ENCODE data around the gene MC5R.
"Not testable (repeated sequence)": the region's sequence is repeated elsewhere in the genome, so short reads cannot be mapped to it uniquely, and the experiment has no call there.

MC5R gene

DNA sequence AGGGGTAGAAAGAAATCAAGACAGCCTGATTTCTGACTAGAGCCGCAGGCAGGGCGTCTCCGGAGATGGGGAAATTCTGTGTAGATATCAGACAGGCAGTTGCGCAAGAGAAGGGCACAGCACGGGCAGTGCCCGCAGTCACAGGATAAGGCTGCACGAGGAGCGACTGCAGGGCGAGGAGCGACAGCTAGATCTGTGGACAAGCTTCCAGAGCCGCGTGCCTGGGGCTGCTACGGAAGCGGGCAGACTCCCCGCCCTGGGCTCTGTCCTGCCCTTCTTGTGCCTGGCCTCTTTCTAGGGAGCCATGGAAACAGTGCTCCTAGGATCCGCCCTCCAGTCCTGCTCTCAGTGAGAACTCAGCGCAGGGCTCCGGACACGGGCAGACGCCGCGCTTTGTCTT, 12.6 kb downstream of the MC5R start:
- DNase-seq = no peak

DNA sequence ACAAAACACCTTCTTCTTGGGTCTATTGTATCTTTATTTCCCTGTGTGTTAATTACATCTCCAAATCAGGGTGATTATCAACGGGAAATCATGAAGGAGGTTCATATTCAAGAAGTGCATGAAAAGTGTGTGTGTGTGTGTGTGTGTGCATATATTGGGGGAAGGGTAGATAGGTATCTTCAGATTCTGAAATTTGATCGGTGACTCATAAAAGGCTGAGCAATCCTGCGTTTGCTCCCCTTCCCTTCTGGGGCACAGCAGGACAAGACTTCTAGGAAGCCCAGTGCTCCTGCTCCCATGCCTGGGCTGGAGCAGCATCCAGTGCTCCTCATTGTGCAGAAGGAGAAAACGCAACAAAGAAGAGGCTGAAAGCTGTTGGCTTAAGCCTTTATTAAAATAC, 25.8 kb downstream of the MC5R start:
- DNase-seq = no peak

DNA sequence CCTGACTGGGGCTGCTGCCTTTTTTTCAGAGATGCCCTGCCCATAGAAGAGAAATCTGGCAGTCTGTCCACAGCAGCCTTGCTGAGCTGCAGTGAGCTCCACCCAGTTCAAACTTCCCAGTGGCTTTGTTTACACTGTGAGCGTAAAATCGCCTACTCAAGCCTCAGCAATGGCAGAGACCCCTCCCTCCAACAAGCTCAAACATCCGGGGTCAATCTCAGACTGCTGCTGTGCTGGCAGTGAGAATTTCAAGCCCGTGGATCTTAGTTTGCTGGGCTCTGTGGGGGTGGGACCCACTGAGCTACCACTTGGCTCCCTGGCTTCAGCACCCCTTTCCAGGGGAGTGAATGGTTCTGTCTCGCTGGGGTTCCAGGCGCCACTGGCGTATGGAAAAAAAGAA, 38.9 kb downstream of the MC5R start:
- not testable (repeated sequence) for DNase-seq

DNA sequence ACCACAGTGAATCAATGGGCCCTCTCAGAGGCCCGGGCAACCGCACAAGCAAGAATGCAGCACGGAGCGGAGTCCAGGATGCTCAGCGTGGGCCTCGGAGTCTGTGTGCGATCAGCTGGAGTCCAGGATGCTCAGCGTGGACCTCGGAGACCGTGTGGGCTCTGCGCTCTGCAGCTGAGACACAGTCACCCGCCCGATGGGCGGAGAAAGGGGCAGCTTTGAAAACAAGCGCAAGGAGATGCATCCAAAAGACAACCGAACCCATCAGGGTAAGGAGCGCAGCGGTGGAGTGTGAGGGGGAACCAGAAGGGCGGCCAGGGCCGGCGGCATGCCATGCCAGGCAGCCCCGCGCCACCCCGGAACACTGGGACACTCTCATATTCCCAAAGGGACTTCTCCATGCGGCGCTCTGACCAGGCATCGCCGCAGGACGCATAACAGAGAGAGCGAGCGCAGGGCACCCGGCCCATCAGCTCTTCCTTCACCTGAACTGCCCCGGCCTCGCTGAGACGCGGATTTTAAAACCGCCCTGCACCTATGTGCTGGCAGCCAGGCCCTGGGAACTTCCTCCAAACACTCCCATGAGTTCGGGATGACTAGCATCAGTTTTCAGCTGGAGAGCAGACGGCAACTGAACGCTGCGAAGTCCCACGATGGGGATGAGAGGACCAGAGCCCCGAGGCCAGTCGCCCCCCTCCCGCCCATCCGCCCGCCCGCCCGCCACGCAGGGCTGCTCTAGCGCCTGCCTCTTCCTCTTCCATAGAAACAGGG, 44.7 kb downstream of the MC5R start:
- peak in 3 of 56 donors; percentile 5 to 32 (median 9) for DNase-seq

DNA sequence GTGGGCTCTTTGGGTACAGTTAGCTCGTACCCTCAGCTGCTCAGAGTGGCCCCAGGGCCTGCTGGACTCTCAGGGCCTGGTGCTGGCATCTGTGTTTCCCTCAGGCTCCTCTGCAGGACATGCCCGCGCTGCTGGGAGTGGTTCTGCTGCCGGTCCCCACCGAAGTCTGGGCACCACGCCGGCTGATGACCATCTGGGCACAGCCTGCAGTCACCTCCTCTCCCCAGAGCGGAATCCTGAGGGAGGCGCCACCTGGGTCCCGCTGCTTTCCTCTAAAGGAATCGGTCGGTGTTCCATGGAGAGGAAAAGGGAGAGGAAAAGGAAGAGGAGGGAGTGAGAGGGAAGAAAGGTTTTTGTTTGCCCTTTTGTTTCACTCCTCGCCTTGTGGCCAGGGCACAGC, 47.8 kb downstream of the MC5R start:
- no peak for DNase-seq

DNA sequence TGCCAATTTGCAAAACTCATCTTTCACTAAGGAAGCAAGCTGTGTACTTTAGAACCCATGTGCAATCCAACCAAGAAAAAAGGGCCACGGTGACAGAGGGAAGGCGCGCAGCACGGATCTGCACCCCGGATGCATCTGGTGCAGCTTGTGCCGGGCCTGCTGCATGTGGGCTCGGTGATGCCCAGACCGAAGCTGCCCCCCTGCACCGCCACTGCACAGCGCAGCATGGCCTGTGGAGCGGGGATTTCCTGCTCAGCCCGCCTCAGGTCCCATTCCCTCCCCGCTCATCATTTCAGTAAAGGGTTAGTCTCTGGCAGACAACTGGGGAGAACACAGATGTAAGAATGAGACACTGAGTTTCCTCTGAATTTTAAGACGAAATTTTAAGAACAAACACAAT, 48.4 kb downstream of the MC5R start:
- no peak for DNase-seq

DNA sequence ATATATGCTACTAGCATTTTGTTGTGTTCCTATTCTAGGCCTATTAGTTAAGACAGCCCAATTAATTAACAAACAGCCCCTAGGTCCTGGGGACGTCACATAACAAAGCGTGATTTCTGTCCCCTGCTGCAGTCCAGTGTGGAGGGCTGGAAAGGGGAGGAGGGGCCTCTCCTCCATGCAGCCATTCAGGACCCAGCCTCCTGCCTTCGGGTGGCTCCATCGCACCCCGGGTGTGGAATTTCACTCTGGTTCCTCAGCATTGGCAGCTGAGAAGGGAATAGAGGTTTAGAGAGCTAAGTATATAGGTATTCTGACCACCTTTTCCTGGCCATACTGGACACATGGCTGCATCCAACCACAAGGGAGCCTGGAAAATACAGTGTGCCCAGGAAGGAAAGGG, 49.0 kb downstream of the MC5R start:
- DNase-seq = no peak

DNA sequence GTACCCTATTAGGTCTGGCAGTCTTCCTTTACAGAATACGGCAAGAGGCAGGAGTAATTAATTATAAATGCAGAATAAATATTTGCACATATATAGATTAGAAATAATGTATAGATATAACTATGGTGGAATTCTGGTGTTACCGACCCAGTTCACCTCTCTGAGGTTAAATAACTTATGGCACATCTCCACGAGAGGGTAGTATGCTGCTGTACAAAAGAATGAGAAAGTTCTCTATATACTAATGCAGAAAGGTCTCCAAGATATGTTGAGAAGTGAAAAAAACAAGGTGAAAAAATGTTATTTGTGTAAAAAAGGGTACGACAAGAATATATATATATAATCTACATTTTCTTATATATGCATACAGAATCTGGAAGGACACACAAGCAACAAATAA, 50.6 kb downstream of the MC5R start:
- DNase-seq = no peak
